Ovary (tissue), 9 donors: ENCODE data around the gene MYT1. TPM values are rescaled to one million over a fixed set of nuclear protein-coding genes. Genes with fewer than 3 reads are reported as not detected.

Source experiments
- DNase-seq, 5 donors: peaks; one replicate each; pipeline ENCODE4 v3.0.0-alpha.2; 2019 to 2020
- H3K27ac ChIP-seq, 2 donors: fragments of 200-600 bp; one replicate each; pipeline versions ENCODE4 v1.5.1 to v1.8.0; 2019 to 2022
- H3K27me3 ChIP-seq: fragments of 200-600 bp; one replicate; pipeline ENCODE4 v1.8.0; 2022
- H3K36me3 ChIP-seq: fragments of 200-600 bp; sonication (generic); one replicate; pipeline ENCODE4 v1.5.1; 2019
- H3K4me1 ChIP-seq: one replicate; pipeline ENCODE4 v1.8.1; 2013; ENCODE audit warnings: mild to moderate bottlenecking, moderate library complexity; ENCODE audit not compliant: insufficient read depth
- H3K4me3 ChIP-seq: fragments of 200-600 bp; sonication (generic); one replicate; pipeline ENCODE4 v1.5.1; 2017
- H3K9me3 ChIP-seq, 2 donors: fragments of 200-600 bp in 1 of 2; sonication (generic) in 1 of 2; one replicate each; pipeline versions ENCODE4 v1.5.1 to v1.8.1; 2013 to 2019; ENCODE audit warnings: mild to moderate bottlenecking in 1 of 2, moderate library complexity in 1 of 2
- CTCF ChIP-seq, 3 donors: fragments of 450-650 bp in 2 of 3; fragments of 200-600 bp in 1 of 3; IDR thresholded peaks; one replicate each; pipeline versions ENCODE4 v1.5.1 to v1.8.0; 2016 to 2022; ENCODE audit warnings: antibody characterized with exemption in 3 of 3, mild to moderate bottlenecking in 1 of 3
- EP300 ChIP-seq: sonication (generic); formaldehyde crosslinking; IDR thresholded peaks from one replicate; pipeline ENCODE4 v1.6.1; 2017; ENCODE audit warnings: antibody characterized with exemption
- POLR2A ChIP-seq: fragments of 450-650 bp; IDR thresholded peaks from one replicate; pipeline ENCODE4 v1.6.1; 2017; ENCODE audit warnings: antibody characterized with exemption, mild to moderate bottlenecking, moderate library complexity
- WGBS, 3 donors: extraction: QIAGEN DNeasy Blood & Tissue Kit in 1 of 3; methylation state at CpG; one replicate each; pipeline versions ENCODE4 v1.1.5 to v1.1.7; 2013 to 2017; 5-methylcytosine and 5-hydroxymethylcytosine counted together
- intact Hi-C, 4 donors: fragments of 100-400 bp; cut with DNase I; formaldehyde crosslinking; loops; one replicate each; pipeline versions ENCODE4 v1.11.0 to v1.15.1; 2022 to 2023
- polyA plus RNA-seq, 2 donors: library from polyadenylated mRNA; stranded (reverse); fragments of 200-250 nt in 1 of 2; fragments of 350-450 nt in 1 of 2; fragmentation: Illumina TruSeq in 1 of 2; extraction: RNeasy Lipid Tissue Mini Kit (QIAGEN cat#74804) in 1 of 2; gene quantifications; one replicate each; pipeline ENCODE4 v1.2.3, GENCODE V29; 2013 to 2014
- total RNA-seq, 7 donors: library from RNA; depleted of rRNA in 2 of 7; stranded (reverse); fragments of >200 nt in 2 of 7; fragmentation: NEBNext Ultra II Directional in 3 of 7; extraction: Animal tissue kit (Norgen Biotek cat#: 25700) in 3 of 7; gene quantifications; one replicate each; pipeline versions ENCODE4 v1.1.0 to v1.2.4, GENCODE V29; 2016 to 2023
- donor health status: DM: no; HTN: no; CAD: no; lungs with moderate emphysema.
- donor health status: DM: no; HTN: no; CAD: no.
- donor health status: Bipolar disorder and iron deficiency.
- donor health status: DM: yes; HTN: yes; CAD: no.
- donor health status: DM: no; HTN: no; CAD: no.
- donor health status: DM: yes; HTN: yes; CAD: no.

Gene MYT1
- total and polyA plus RNA-seq, 9 donors, result 0.05 to 0.25 (median 0.13) TPM; not detected in 1

DNA sequence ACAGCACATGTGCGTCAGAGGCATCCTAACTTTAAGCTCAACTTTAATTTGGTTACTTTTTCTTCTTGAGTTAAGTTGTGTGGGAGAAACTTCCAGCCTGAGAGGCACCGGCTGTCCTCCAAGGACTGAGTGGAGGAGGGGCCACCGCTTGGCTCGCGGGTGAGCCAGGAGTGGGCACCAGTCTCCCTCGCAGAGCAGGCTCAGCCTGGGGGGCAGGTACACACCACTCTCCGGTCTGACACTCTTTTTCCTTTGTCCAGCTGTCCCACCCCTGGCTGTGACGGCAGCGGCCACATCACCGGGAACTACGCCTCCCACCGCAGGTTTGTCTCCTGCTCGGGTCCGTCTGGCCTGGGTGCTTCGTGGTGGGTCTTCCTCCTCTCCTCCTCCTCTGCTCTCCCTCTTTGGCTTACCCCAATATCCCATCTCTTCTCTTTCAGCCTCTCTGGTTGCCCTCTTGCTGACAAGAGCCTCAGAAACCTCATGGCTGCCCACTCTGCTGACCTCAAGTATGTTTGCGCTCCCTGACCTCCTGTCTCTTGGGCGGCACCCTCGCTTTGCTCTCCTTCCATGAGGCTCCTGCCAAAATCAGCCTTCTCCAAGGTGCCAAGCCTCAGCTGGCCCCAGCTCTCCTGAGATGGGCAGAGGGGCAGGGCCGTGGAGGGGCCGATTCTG is 58.7 kb downstream of the MYT1 start:
- Histone ChIP-seq H3K27me3 (no peaks in the 10 kb centered on the region), H3K4me1 (peaks cover 6% of the 10 kb centered on the region), H3K36me3 (no peaks in the 10 kb centered on the region), H3K9me3 (no peaks in the 10 kb centered on the region), H3K4me3 (no peak overlapping the region), H3K27ac (peak overlapping the region in 1 of 2 donors; percentile 30)
- intact Hi-C loops, result no loop called here
- 23 to 34% (median 25%) methylated on average over 20 of the region's 20 CpGs for WGBS, 3 donors
- peak; percentile 39 to 68 (median 57) for DNase-seq
- no peak for TF ChIP-seq CTCF (IDR thresholded peaks at IDR 0.05)
- TF ChIP-seq POLR2A, result no peak

GRCh38 chr20:64223526-64224067 is 59.3 kb downstream of the MYT1 start:
- intact Hi-C loops, result no loop called here
- Histone ChIP-seq H3K36me3 (no peaks in the 10 kb centered on the region), H3K4me3 (no peak overlapping the region), H3K4me1 (peaks cover 6% of the 10 kb centered on the region), H3K27ac (peak overlapping the region in 1 of 2 donors; percentile 30), H3K9me3 (no peaks in the 10 kb centered on the region), H3K27me3 (no peaks in the 10 kb centered on the region)
- DNase-seq, result peak; percentile 66 to 77 (median 75)
- WGBS, 3 donors, result 15 to 26% (median 21%) methylated on average over 13 of the region's 13 CpGs
- TF ChIP-seq CTCF (IDR thresholded peaks at IDR 0.05) (peak in 1 of 3 donors; percentile 28), EP300 (no peak), POLR2A (no peak)

GRCh38 chr20:64224351-64225170 is 60.3 kb downstream of the MYT1 start:
- TF ChIP-seq CTCF (IDR thresholded peaks at IDR 0.05) (no peak), POLR2A (no peak), EP300 (no peak)
- WGBS, 3 donors, result 48 to 61% (median 58%) methylated on average over 10 of the region's 10 CpGs
- Histone ChIP-seq H3K9me3 (no peaks in the 10 kb centered on the region), H3K27ac (no peak overlapping the region), H3K27me3 (no peaks in the 10 kb centered on the region), H3K4me1 (peaks cover 6% of the 10 kb centered on the region), H3K36me3 (no peaks in the 10 kb centered on the region), H3K4me3 (no peak overlapping the region)
- intact Hi-C loops, result no loop called here
- DNase-seq, result no peak

GRCh38 chr20:64225171-64225595 is 60.9 kb downstream of the MYT1 start:
- Histone ChIP-seq H3K4me1 (peaks cover 6% of the 10 kb centered on the region), H3K9me3 (no peaks in the 10 kb centered on the region), H3K4me3 (no peak overlapping the region), H3K36me3 (no peaks in the 10 kb centered on the region), H3K27ac (no peak overlapping the region), H3K27me3 (no peaks in the 10 kb centered on the region)
- DNase-seq, result no peak
- intact Hi-C loops, result no loop called here
- WGBS, 3 donors, result 64 to 79% (median 76%) methylated on average over 14 of the region's 14 CpGs
- TF ChIP-seq POLR2A (no peak), EP300 (no peak), CTCF (IDR thresholded peaks at IDR 0.05) (no peak)
